Measurements from ENCODE around the gene SIX1.

SIX1 gene

GRCh38 chr14:60655119-60655897 is 6.0 kb upstream of the SIX1 start:
- DNase-seq: peak in 1 of 2 donors; percentile 3

GRCh38 chr14:60654334-60654821 is 5.1 kb upstream of the SIX1 start:
- no peak for DNase-seq

- DNase-seq: peak in 1 of 2 donors; percentile 4
These were observed 4.5 kb upstream of the SIX1 start for GRCh38 chr14:60653701-60654161.

- DNase-seq: no peak
These were observed 3.7 kb upstream of the SIX1 start for GRCh38 chr14:60652674-60653651.

GRCh38 chr14:60651796-60652673 is 2.8 kb upstream of the SIX1 start:
- peak in 1 of 2 donors; percentile 2 for DNase-seq

GRCh38 chr14:60651086-60651795 is 2.0 kb upstream of the SIX1 start:
- no peak for DNase-seq

- no peak for DNase-seq
These were observed 1.2 kb upstream of the SIX1 start for GRCh38 chr14:60650373-60650961.

GRCh38 chr14:60649875-60650372 is 647 bp upstream of the SIX1 start:
- DNase-seq: no peak

GRCh38 chr14:60648249-60648933 is 886 bp downstream of the SIX1 start:
- no peak for DNase-seq

GRCh38 chr14:60647837-60648248 is 1.4 kb downstream of the SIX1 start:
- DNase-seq: no peak

GRCh38 chr14:60647081-60647836 is 2.0 kb downstream of the SIX1 start:
- peak in 1 of 2 donors; percentile 9 for DNase-seq

GRCh38 chr14:60646226-60646818 is 3.0 kb downstream of the SIX1 start:
- DNase-seq: no peak

GRCh38 chr14:60645126-60645741 is 4.0 kb downstream of the SIX1 start:
- no peak for DNase-seq

- DNase-seq: no peak
These were observed 4.6 kb downstream of the SIX1 start for GRCh38 chr14:60644666-60645065.

- no peak for DNase-seq
These were observed 5.6 kb downstream of the SIX1 start for GRCh38 chr14:60643463-60644314.

- no peak for DNase-seq
These were observed 6.2 kb downstream of the SIX1 start for GRCh38 chr14:60643141-60643462.

GRCh38 chr14:60642270-60643140 is 6.8 kb downstream of the SIX1 start:
- DNase-seq: peak in 1 of 2 donors; percentile 6
